H1 (cell line): Measurements from ENCODE around the gene CLEC2B. TPM values are rescaled to one million over a fixed set of nuclear protein-coding genes. Genes with fewer than 3 reads are reported as not detected.

ENCODE experiments used
- CBX5 ChIP-seq: fragments of 300-800, 300-1000 bp; sonication (generic); IDR thresholded peaks from 2 replicates; pipeline ENCODE4 v1.7.1; 2016; ENCODE audit warnings: antibody characterized with exemption, low read length, low read depth
- CHD2 ChIP-seq: IDR thresholded peaks from 2 replicates; pipeline ENCODE4 v1.6.1; 2012; ENCODE audit warnings: low read length, improper control_type of control experiment
- TAF1 ChIP-seq: IDR thresholded peaks from 2 replicates; pipeline ENCODE4 v1.6.1; 2011; ENCODE audit warnings: mild to moderate bottlenecking, low read depth, low read length
- TBP ChIP-seq: IDR thresholded peaks from 2 replicates; pipeline ENCODE4 v1.6.1; 2011; ENCODE audit warnings: low read depth, low read length, improper control_type of control experiment
- polyA plus RNA-seq, 7 experiments: library from polyadenylated mRNA; depleted of rRNA in 3 of 7; stranded (reverse) in 5 of 7; unstranded in 2 of 7; fragments of >200 nt in 5 of 7; fragments of 200-250 nt in 2 of 7; gene quantifications; 1 replicate in 5 of 7; 2 replicates in 1 of 7; 4 replicates in 1 of 7; pipeline versions ENCODE4 v1.2.1 to v1.2.3, GENCODE V29; 2011 to 2013; ENCODE audit warnings: missing spikeins in 2 of 7, mixed read lengths in 2 of 7
- total RNA-seq: library from RNA; stranded (reverse); fragmentation: NEBNext Ultra II Directional; extraction: Animal tissue kit (Norgen Biotek cat#: 25700); gene quantifications from 2 replicates; pipeline ENCODE4 v1.2.1, GENCODE V29; 2021

Gene CLEC2B
- total and polyA plus RNA-seq, 2 of the 8 experiments (the other 6 are each of a cell fraction or from before 2014, with no cell fraction given), result not detected

DNA sequence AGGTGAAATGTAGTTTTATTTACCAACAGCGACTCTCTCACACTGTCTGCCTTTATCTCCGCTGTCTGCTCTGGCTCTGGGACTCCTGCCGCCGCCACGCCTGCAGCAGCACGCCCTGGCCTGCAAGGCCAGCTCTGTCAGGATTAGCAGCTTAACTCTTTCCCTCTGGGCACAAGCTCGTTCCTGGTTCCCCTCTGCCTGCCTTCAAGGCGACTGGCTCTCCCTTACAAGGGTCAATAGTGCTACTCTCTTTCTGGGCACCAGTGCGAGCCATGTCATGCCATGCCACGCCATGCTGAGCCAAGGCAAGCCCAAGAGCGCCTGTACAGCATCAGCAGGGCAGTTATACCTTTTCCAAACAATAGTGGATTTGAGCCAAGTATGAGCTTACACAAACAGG, 3.6 kb upstream of the CLEC2B start (continued):
- no peak for TF ChIP-seq TAF1
- TF ChIP-seq TBP, result no peak
- TF ChIP-seq CHD2, result no peak
- TF ChIP-seq CBX5, result no peak
